Measurements from ENCODE around the gene KLKB1.

Gene KLKB1

GRCh38 chr4:186283311-186283710 lies 56.0 kb downstream of the KLKB1 start:
- TF ChIP-seq CTCF (IDR thresholded peaks at IDR 0.05; ENCODE audit: borderline replicate concordance, insufficient read depth, low read depth, low read length), result no peak

GRCh38 chr4:186285147-186285546 lies 57.8 kb downstream of the KLKB1 start:
- no peak overlapping the region for H3K4me3 ChIP-seq (ENCODE audit: low read depth, low read length)
- TF ChIP-seq CTCF (IDR thresholded peaks at IDR 0.05; ENCODE audit: borderline replicate concordance, insufficient read depth, low read depth, low read length), result no peak

More at GRCh38 chr4:186283311-186283710, 56.0 kb downstream of the KLKB1 start:
- no peak overlapping the region for H3K4me3 ChIP-seq (ENCODE audit: low read depth, low read length)

- no peak overlapping the region for H3K4me3 ChIP-seq (ENCODE audit: low read depth, low read length)
- TF ChIP-seq CTCF (IDR thresholded peaks at IDR 0.05; ENCODE audit: borderline replicate concordance, insufficient read depth, low read depth, low read length), result no peak
These were observed 59.3 kb downstream of the KLKB1 start for GRCh38 chr4:186286581-186286980.

GRCh38 chr4:186291256-186291890 lies 64.1 kb downstream of the KLKB1 start:
- TF ChIP-seq CTCF (IDR thresholded peaks at IDR 0.05; ENCODE audit: borderline replicate concordance, insufficient read depth, low read depth, low read length), result no peak
- H3K4me3 ChIP-seq (ENCODE audit: low read depth, low read length), result no peak overlapping the region

GRCh38 chr4:186294160-186294559 lies 66.9 kb downstream of the KLKB1 start:
- TF ChIP-seq CTCF (IDR thresholded peaks at IDR 0.05; ENCODE audit: borderline replicate concordance, insufficient read depth, low read depth, low read length), result no peak
- H3K4me3 ChIP-seq (ENCODE audit: low read depth, low read length), result no peak overlapping the region

DNA sequence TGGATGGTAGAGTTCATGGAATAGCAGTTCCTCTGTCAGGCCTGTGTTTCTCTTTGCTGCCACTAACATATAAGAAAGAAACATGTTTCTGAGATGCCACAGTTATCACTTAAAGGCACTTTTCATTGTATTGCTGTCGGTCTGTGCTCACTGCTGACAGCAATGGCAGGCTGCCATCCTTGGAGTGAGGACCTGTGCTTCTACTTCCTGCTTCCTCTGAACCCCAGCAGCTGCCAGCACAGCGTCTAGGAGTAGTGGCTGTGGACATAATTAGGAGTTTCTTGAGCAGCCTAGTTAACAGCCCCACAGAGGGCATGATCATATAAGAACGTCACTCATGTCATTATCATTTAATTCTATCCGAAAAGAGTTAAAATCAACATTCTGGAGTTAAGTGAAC lies 69.2 kb downstream of the KLKB1 start:
- no peak for TF ChIP-seq CTCF (IDR thresholded peaks at IDR 0.05; ENCODE audit: borderline replicate concordance, insufficient read depth, low read depth, low read length)
- H3K4me3 ChIP-seq (ENCODE audit: low read depth, low read length), result no peak overlapping the region

- TF ChIP-seq CTCF (IDR thresholded peaks at IDR 0.05; ENCODE audit: borderline replicate concordance, insufficient read depth, low read depth, low read length), result peak; percentile 10; the same call in 1 of the 2 replicates
- no peak overlapping the region for H3K4me3 ChIP-seq (ENCODE audit: low read depth, low read length)
These were observed 69.8 kb downstream of the KLKB1 start for GRCh38 chr4:186297013-186297645.
